Spleen (tissue), 11 donors: ENCODE data around the gene CSMD2. TPM values are rescaled to one million over a fixed set of nuclear protein-coding genes. Genes with fewer than 3 reads are reported as not detected.
A peak's percentile ranks its signal among the peaks of the same experiment; 100 is the strongest.

Experiments used
- DNase-seq: peaks from one replicate; pipeline ENCODE4 v3.0.0-alpha.2; 2020
- H3K27ac ChIP-seq, 8 donors: fragments of 200-600 bp; sonication (generic) in 7 of 8; 1 replicate in 4 of 8; 2 replicates in 4 of 8; pipeline versions ENCODE4 v1.5.0 to v1.8.0; 2016 to 2021; ENCODE audit warnings: inconsistent platforms in 4 of 8, mild to moderate bottlenecking in 4 of 8, moderate library complexity in 1 of 8
- H3K27me3 ChIP-seq, 7 donors: fragments of 200-600 bp; sonication (generic) in 6 of 7; replicated peaks in 1 of 7; 1 replicate in 4 of 7; 2 replicates in 3 of 7; pipeline versions ENCODE4 v1.5.0 to v1.8.0; 2016 to 2021; ENCODE audit warnings: inconsistent platforms in 3 of 7, mild to moderate bottlenecking in 1 of 7
- H3K36me3 ChIP-seq, 6 donors: fragments of 200-600 bp; sonication (generic) in 5 of 6; 1 replicate in 4 of 6; 2 replicates in 2 of 6; pipeline versions ENCODE4 v1.5.0 to v1.8.0; 2016 to 2021; ENCODE audit warnings: inconsistent platforms in 2 of 6
- H3K4me1 ChIP-seq, 6 donors: fragments of 200-600 bp; sonication (generic) in 5 of 6; 1 replicate in 3 of 6; 2 replicates in 3 of 6; pipeline versions ENCODE4 v1.5.0 to v1.8.0; 2016 to 2021; ENCODE audit warnings: inconsistent platforms in 3 of 6
- H3K4me3 ChIP-seq, 8 donors: fragments of 200-600 bp; sonication (generic) in 7 of 8; 1 replicate in 4 of 8; 2 replicates in 4 of 8; pipeline versions ENCODE4 v1.5.0 to v1.8.0; 2016 to 2021; ENCODE audit warnings: inconsistent platforms in 4 of 8, mild to moderate bottlenecking in 4 of 8, moderate library complexity in 2 of 8
- H3K9me3 ChIP-seq, 8 donors: fragments of 200-600 bp; sonication (generic) in 7 of 8; 1 replicate in 4 of 8; 2 replicates in 4 of 8; pipeline versions ENCODE4 v1.5.0 to v1.8.0; 2016 to 2021; ENCODE audit warnings: inconsistent platforms in 4 of 8
- POLR2A ChIP-seq, 3 donors: fragments of 450-650 bp; IDR thresholded peaks; one replicate each; pipeline ENCODE4 v1.5.1; 2017; ENCODE audit warnings: antibody characterized with exemption in 3 of 3, mild to moderate bottlenecking in 1 of 3
- POLR2AphosphoS5 ChIP-seq, 3 donors: sonication (generic); formaldehyde crosslinking; IDR thresholded peaks; one replicate each; pipeline ENCODE4 v1.5.1; 2017; ENCODE audit warnings: antibody characterized with exemption in 3 of 3
- WGBS, 5 donors: extraction: QIAGEN DNeasy Blood & Tissue Kit in 3 of 5; methylation state at CpG; one replicate each; pipeline versions ENCODE4 v1.1.5 to v1.1.7; 2013 to 2018; 5-methylcytosine and 5-hydroxymethylcytosine counted together
- intact Hi-C: fragments of 100-400 bp; cut with DNase I; formaldehyde crosslinking; loops from one replicate; pipeline ENCODE4 v1.15.0; 2023; ENCODE audit warnings: low total_unique reads
- polyA plus RNA-seq, 3 donors: library from polyadenylated mRNA; stranded (reverse); fragments of 200-250 nt; gene quantifications; one replicate each; pipeline ENCODE4 v1.2.1, GENCODE V29; 2013
- total RNA-seq, 7 donors: library from RNA; depleted of rRNA in 3 of 7; stranded (reverse); fragments of >200 nt in 3 of 7; fragmentation: NEBNext Ultra II Directional in 4 of 7; extraction: Animal tissue kit (Norgen Biotek cat#: 25700) in 4 of 7; gene quantifications; one replicate each; pipeline versions ENCODE4 v1.1.0 to v1.2.1, GENCODE V29; 2016 to 2021
- TF ChIP-seq, protein P1 (sequence below), 11 experiments: fragments of 200-600 bp in 7 of 11; fragments of 450-650 bp in 4 of 11; sonication (generic) in 4 of 11; IDR thresholded peaks in 8 of 11; conservative IDR thresholded peaks in 3 of 11; 1 replicate in 7 of 11; 2 replicates in 4 of 11; pipeline versions ENCODE4 v1.4.0 to v1.8.0; 2016 to 2021; ENCODE audit warnings: antibody characterized with exemption in 11 of 11, inconsistent platforms in 4 of 11, mild to moderate bottlenecking in 1 of 11
- donor health status: healthy with polysubstance abuse.
- donor health status: DM: no; HTN: no; CAD: no; lungs with moderate emphysema.
- donor health status: DM: no; HTN: no; CAD: no.
- donor health status: Bipolar disorder and iron deficiency.
- donor health status: healthy.
- donor health status: DM: no; HTN: no; CAD: no.
- donor health status: DM: yes; HTN: yes; CAD: no.

Gene CSMD2
- total and polyA plus RNA-seq, 10 donors: 0.12 to 2.7 (median 0.96) TPM

DNA sequence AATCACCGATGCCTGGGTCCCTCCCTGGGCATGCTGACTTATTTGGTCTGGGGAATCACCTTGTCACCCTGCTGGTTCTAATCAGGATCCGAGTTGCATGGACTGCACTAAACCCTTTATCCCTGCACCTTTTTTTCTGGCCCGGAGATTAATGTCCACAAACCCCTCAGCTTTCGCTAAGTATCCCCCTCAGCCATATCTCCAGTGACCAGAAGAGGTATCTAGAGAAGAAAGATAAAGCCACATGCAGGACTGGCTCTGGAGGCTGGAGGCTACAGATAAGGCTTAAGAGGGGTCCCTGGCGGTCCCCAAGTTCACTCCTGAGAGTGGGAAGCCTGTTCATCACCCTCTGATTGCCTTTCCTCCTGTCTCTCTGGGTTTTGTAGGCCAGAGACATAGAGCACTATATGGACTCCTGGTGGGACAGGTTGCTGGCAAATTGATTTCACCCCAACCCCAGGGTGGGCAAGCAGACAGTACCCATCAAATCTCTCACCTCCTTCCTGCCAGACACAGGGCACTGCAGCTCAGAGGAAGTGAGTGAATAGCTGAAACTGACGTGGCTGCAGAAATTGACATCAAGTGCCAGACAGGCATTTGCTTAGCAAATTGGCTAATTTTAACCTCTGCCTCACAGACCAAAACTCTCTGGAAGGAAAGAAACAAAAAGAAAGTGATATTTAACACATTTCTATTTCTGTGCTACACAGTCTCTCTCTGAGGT is 262.4 kb downstream of the CSMD2 start:
- DNase-seq: no peak
- H3K27ac ChIP-seq: no peak overlapping the region
- intact Hi-C loops: no loop called here
- H3K27me3 ChIP-seq: peaks cover 0 to 5% (median 0%) of the 10 kb centered on the region in 7 donors
- TF ChIP-seq, protein P1, sequence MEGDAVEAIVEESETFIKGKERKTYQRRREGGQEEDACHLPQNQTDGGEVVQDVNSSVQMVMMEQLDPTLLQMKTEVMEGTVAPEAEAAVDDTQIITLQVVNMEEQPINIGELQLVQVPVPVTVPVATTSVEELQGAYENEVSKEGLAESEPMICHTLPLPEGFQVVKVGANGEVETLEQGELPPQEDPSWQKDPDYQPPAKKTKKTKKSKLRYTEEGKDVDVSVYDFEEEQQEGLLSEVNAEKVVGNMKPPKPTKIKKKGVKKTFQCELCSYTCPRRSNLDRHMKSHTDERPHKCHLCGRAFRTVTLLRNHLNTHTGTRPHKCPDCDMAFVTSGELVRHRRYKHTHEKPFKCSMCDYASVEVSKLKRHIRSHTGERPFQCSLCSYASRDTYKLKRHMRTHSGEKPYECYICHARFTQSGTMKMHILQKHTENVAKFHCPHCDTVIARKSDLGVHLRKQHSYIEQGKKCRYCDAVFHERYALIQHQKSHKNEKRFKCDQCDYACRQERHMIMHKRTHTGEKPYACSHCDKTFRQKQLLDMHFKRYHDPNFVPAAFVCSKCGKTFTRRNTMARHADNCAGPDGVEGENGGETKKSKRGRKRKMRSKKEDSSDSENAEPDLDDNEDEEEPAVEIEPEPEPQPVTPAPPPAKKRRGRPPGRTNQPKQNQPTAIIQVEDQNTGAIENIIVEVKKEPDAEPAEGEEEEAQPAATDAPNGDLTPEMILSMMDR (IDR thresholded peaks at IDR 0.05 in 8 of 11, conservative IDR thresholded peaks at IDR 0.05 in 3 of 11): no peak
- TF ChIP-seq POLR2A (IDR thresholded peaks at IDR 0.05) (no peak), POLR2AphosphoS5 (IDR thresholded peaks at IDR 0.05) (no peak)
- peaks cover 0 to 19% (median 4%) of the 10 kb centered on the region in 6 donors for H3K4me1 ChIP-seq
- WGBS, 5 donors: 52 to 62% (median 54%) methylated on average over 5 to 6 of the region's 6 CpGs
- no peak overlapping the region for H3K4me3 ChIP-seq
- H3K36me3 ChIP-seq: no peaks in the 10 kb centered on the region
- H3K9me3 ChIP-seq: no peaks in the 10 kb centered on the region

DNA sequence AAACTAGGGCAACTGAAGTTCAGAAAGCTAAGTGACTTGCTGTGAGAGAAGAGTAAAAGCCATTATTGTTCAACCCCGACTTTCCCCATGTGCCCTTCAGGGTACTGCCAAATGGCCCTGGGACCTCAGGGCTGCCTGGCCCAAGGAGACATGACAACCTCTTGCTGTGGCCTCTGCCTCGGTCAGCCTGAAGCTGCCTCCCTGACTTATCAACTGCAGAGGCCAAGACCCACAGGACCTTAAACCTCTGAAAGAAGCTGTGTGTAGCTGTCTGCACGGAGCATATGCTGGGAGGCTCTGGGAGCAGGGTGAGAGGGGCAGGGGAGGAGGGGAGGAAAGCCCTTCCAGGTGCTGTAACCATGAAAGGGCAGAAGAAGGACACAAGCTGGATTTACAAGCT is 265.3 kb downstream of the CSMD2 start:
- H3K4me1 ChIP-seq: peaks cover 0 to 21% (median 4%) of the 10 kb centered on the region in 6 donors
- no peak for DNase-seq
- H3K27ac ChIP-seq: peak overlapping the region in 7 of 8 donors; percentile 14 to 73 (median 54)
- intact Hi-C loops: loop anchor here (5.0 kb wide), 1 partner anchor 263 kb away; no protein-coding TSS in a partner anchor
- TF ChIP-seq POLR2AphosphoS5 (IDR thresholded peaks at IDR 0.05): no peak
- TF ChIP-seq POLR2A (IDR thresholded peaks at IDR 0.05): no peak
- TF ChIP-seq, protein P1 (IDR thresholded peaks at IDR 0.05 in 8 of 11, conservative IDR thresholded peaks at IDR 0.05 in 3 of 11): no peak
- no peaks in the 10 kb centered on the region for H3K36me3 ChIP-seq
- WGBS, 5 donors: 67 to 89% (median 72%) methylated on average over 3 of the region's 3 CpGs
- peaks cover 0 to 5% (median 0%) of the 10 kb centered on the region in 7 donors for H3K27me3 ChIP-seq
- no peak overlapping the region for H3K4me3 ChIP-seq
- H3K9me3 ChIP-seq: no peaks in the 10 kb centered on the region

DNA sequence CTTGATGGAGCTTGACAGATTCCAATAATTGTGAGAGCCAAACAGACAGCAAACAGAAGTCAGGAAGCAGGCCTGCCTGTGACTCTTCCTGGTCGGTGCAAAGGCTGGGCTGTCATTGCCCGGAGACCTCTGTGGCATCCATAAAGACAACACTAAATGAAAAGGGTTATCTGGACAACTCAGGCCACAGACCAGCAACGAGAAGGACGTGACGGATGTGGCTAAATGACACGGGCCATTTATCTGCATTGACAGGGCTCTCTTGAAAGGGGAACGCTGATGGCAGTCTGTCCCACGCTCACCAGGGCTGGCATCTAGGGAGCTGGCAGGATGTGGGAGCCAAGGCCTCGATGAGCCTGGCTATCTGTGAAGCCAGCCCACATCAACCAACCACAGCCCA is 266.1 kb downstream of the CSMD2 start:
- H3K9me3 ChIP-seq: no peaks in the 10 kb centered on the region
- peak overlapping the region; percentile 14 to 73 (median 52) for H3K27ac ChIP-seq
- peaks cover 0 to 5% (median 0%) of the 10 kb centered on the region in 7 donors for H3K27me3 ChIP-seq
- WGBS, 5 donors: 44 to 54% (median 48%) methylated on average over 9 of the region's 9 CpGs
- no peaks in the 10 kb centered on the region for H3K36me3 ChIP-seq
- no peak overlapping the region for H3K4me3 ChIP-seq
- intact Hi-C loops: loop anchor here (5.0 kb wide), 1 partner anchor 263 kb away; no protein-coding TSS in a partner anchor
- DNase-seq: peak; percentile 84
- TF ChIP-seq POLR2AphosphoS5 (IDR thresholded peaks at IDR 0.05): peak; percentile 14 to 79 (median 66)
- TF ChIP-seq, protein P1 (IDR thresholded peaks at IDR 0.05 in 8 of 11, conservative IDR thresholded peaks at IDR 0.05 in 3 of 11): no peak
- peaks cover 0 to 21% (median 4%) of the 10 kb centered on the region in 6 donors for H3K4me1 ChIP-seq

DNA sequence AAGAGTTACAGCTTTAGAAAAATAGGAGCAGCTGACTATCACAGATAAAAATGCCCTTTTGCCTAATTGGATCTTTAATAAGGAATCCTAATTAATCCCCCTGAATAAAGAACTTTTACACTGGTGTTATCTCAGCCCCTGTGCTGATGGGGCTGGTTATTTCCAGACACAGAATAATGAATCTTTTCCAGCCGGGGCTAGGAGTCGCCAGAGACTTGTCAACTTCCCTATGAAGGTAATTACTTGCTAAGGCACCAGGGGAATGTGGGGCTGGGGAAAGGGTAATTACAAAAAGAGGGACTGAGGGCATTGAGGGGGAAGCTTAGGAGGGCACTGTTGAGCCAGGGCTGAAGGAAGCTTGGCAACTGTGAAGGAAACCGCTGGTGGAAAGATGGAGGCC is 266.6 kb downstream of the CSMD2 start:
- WGBS, 5 donors: 45 to 81% (median 66%) methylated on average over 3 of the region's 3 CpGs
- DNase-seq: no peak
- Histone ChIP-seq H3K4me1 (peaks cover 0 to 19% (median 4%) of the 10 kb centered on the region in 6 donors), H3K4me3 (no peak overlapping the region), H3K36me3 (no peaks in the 10 kb centered on the region), H3K27me3 (peaks cover 0 to 5% (median 0%) of the 10 kb centered on the region in 7 donors), H3K27ac (peak overlapping the region in 6 of 8 donors; percentile 14 to 73 (median 60)), H3K9me3 (no peaks in the 10 kb centered on the region)
- intact Hi-C loops: loop anchor here (5.0 kb wide), 1 partner anchor 264 kb away; no protein-coding TSS in a partner anchor
- TF ChIP-seq POLR2A (IDR thresholded peaks at IDR 0.05) (no peak), POLR2AphosphoS5 (IDR thresholded peaks at IDR 0.05) (no peak)
- TF ChIP-seq, protein P1 (IDR thresholded peaks at IDR 0.05 in 8 of 11, conservative IDR thresholded peaks at IDR 0.05 in 3 of 11): peak in 2 of 11 experiments; percentile 8 to 38
